Stimulated activated CD8-positive, alpha-beta memory T cell treated with anti-CD3 and anti-CD28 coated beads, Interleukin-2, amount 100 ng/mL, for 1 hour (primary cell): ENCODE data around the gene ART3.
"Not testable (repeated sequence)": the region's sequence is repeated elsewhere in the genome, so short reads cannot be mapped to it uniquely, and the experiment has no call there.

Experiments used
- DNase-seq, 2 donors: peaks; one replicate each; pipeline ENCODE4 v3.0.0-alpha.2; 2020; ENCODE audit warnings: low read depth in 2 of 2

Gene ART3

GRCh38 chr4:76074468-76074867 is at the start of gene ART3:
TSS of gene ART3 (plus strand) at chr4:76074709. CDS start at chr4:76075890, 1,181 bp downstream.
- DNase-seq = no peak

- no peak for DNase-seq
Measured at GRCh38 chr4:76028350-76028765, 46.2 kb upstream of the ART3 start.

DNA sequence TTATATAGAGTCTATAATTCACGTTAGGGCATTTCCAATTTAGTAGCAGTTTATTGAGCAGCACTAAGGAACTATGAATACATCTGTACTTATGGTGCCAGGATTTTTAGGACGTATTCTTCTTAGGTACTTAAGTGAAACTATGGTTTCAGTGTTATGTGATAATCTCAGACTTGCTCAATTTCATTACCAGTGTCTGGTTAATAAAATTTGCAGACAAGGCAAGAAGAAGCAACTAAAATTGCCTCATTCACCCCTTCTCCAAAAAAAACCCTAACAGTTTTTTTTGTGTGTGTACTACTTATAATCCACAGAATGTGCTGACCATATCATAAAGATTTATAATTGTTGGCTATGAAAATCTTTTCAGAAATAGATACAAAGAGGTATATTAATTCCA is 45.2 kb upstream of the ART3 start:
- no peak for DNase-seq

DNA sequence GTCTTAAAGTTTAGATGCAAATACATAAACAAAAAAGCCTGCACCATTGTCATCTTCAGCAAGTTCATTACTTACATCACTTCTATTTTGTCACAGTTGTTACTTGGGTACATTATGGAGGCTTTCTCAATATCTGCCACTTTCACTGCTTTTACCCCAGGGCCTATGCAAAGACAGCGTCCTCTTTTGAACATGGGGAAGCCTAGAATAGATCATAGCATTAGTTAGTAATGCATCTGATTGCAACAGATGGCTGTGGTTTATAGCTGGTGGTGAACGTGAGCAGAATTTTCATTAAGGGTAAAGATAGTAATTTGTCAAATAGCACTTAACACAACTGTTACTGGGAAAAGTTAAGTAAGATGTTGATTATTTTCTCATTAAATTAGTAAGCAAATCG is 39.4 kb upstream of the ART3 start:
- no peak for DNase-seq

DNA sequence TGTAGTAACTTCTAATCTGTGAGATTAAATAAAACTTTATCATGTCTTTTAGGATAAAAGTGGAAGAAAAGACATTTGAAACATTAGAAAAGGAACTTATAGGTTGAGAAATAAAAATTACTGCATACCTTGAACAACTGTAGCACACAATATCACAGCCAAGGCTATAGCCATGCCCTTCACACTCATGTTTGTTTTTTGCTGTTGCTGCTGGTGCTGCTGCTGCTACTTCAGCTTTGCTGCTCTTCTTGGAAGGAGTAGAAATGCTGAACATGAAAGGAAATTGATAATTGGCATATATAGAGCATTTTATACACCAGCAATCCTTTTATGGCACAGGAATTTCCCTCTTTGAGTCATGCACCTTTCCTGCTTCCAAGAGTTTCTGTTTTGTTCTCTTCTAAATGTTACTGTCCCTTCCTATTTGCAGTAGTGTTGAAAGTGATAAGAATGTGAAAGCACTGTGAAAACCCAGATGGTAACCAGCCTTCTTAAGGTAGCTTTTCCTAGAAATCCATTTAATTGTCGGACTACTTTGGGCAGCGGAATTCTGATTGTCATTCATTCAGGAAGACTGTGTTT is 38.6 kb upstream of the ART3 start, which contains the start of gene CXCL11:
Gene CXCL11, minus strand, starts transcription at position 272 of the 582 bp plus-strand sequence. Its CDS starts 83 bp downstream, at position 189.
- DNase-seq = no peak

GRCh38 chr4:76036855-76037254 is 37.7 kb upstream of the ART3 start:
- no peak for DNase-seq

DNA sequence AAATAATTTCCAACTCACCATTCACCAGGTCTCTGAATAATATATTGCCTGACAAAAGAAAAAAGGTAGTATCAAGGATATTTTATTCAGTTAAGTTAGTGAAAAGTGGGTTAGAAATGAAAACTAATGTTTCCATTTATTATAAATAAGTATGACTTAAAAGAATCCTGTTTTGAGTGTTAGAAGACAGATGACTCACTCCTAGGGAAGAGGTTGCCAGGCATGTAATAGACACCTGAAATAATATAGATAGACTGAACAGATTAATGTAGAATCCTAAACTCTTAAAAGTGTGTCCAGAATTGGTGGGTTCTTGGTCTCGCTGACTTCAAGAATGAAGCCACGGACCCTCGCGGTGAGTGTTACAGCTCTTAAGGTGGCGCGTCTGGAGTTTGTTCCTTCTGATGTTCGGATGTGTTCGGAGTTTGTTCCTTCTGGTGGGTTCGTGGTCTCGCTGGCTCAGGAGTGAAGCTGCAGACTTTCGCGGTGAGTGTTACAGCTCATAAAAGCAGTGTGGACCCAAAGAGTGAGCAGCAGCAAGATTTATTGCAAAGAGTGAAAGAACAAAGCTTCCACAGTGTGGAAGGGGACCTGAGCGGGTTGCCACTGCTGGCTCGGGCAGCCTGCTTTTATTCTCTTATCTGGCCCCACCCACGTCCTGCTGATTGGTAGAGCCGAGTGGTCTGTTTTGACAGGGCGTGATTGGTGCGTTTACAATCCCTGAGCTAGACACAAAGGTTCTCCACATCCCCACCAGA is 32.1 kb upstream of the ART3 start:
- DNase-seq = not testable (repeated sequence)

DNA sequence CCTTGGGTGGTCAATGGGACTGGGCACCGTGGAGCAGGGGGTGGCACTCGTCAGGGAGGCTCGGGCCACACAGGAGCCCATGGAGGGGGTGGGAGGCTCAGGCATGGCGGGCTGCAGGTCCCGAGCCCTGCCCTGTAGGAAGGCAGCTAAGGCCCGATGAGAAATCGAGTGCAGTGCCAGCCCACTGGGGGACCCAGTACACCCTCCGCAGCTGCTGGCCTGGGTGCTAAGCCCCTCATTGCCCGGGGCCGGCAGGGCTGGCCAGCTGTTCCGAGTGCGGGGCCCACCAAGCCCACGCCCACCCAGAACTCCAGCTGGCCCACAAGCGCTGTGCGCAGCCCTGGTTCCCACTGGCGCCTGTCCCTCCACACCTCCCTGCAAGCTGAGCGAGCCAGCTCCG is 31.2 kb upstream of the ART3 start:
- DNase-seq = not testable (repeated sequence)

GRCh38 chr4:76044686-76045085 is 29.8 kb upstream of the ART3 start:
- not testable (repeated sequence) for DNase-seq

DNA sequence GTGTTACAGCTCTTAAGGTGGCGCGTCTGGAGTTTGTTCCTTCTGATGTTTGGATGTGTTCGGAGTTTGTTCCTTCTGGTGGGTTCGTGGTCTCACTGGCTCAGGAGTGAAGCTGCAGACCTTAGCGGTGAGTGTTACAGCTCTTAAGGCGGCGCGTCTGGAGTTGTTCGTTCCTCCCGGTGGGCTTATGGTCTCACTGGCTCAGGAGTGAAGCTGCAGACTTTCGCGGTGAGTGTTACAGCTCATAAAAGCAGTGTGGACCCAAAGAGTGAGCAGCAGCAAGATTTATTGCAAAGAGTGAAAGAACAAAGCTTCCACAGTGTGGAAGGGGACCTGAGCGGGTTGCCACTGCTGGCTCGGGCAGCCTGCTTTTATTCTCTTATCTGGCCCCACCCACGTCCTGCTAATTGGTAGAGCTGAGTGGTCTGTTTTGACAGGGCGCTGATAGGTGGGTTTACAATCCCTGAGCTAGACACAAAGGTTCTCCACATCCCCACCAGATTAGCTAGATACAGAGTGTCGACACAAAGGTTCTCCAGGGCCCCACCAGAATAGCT is 24.6 kb upstream of the ART3 start:
- DNase-seq = not testable (repeated sequence)

DNA sequence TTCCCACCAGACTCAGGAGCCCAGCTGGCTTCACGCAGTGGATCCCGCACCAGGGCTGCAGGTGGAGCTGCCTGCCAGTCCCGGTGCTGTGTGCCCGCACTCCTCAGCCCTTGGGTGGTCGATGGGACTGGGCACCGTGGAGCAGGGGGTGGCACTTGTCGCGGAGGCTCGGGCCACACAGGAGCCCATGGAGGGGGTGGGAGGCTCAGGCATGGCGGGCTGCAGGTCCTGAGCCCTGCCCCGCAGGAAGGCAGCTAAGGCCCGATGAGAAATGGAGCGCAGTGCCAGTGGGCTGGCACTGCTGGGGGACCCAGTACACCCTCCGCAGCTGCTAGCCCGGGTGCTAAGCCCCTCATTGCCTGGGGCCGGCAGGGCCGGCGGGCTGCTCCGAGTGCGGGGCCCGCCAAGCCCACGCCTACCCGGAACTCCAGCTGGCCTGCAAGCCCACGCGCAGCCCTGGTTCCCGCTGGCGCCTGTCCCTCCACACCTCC is 23.9 kb upstream of the ART3 start:
- not testable (repeated sequence) for DNase-seq

- no peak for DNase-seq
Measured at GRCh38 chr4:76053730-76054129, 20.8 kb upstream of the ART3 start.

DNA sequence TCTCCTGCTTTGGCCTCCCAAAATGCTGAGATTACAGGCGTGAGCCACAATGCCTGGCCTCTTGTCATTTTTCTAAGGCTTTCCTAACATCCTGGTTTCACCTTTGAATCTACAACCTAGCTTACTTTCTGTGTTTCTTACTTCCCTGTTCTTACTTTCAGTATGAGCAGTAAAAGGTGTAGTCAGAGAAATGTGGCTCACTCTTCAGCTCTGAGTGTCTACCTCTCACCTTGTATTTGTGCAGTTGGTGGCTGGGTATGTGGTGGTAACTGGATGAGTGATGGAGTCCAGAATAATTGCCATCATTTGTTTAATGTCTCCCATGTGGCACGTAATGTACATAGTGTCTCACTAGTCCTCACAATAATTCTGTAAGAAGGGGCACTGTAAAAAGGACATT is 19.5 kb upstream of the ART3 start:
- no peak for DNase-seq

DNA sequence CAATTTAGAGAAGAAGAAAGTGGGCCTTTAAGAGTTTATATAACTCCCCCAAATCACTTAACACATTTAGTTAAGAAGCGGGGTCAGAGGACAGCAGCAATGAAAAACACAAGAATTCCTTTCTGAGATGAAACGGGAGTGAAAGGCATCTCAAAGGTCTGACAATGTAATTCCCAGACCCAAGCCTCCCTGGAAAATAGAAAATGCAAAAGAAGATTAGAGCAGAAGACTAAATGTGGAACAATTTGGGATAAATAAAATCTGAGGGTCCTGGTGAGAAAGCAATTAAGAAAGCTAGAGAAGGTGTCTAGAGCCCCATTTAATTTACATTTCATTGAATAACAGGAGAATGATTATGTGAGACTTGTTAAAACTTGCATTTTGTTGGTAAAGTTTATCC is 19.1 kb upstream of the ART3 start:
- DNase-seq = no peak

DNA sequence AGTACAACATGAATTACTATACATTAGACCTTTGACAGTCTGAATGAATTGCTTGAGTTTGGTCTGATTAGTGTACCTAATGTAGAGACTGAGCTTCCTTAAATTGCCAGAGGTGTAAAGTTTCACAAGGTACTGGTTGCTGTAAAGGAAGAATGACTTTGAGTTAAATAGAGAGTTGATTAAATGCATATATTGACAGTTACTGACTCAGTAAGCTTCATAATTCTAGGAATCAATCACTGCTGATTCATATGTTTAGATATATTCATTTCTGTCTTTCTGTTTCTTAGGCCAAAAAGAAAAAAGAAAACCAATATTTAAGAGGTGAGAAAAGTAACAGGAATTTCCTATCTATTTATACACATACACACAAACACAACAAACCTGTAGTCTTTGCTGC is 16.2 kb upstream of the ART3 start:
- no peak for DNase-seq

- no peak for DNase-seq
Measured at GRCh38 chr4:76058888-76059426, 15.6 kb upstream of the ART3 start.

- DNase-seq = no peak
Measured at GRCh38 chr4:76059750-76060149, 14.8 kb upstream of the ART3 start.

- DNase-seq = no peak
Measured at GRCh38 chr4:76060506-76060905, 14.0 kb upstream of the ART3 start.

DNA sequence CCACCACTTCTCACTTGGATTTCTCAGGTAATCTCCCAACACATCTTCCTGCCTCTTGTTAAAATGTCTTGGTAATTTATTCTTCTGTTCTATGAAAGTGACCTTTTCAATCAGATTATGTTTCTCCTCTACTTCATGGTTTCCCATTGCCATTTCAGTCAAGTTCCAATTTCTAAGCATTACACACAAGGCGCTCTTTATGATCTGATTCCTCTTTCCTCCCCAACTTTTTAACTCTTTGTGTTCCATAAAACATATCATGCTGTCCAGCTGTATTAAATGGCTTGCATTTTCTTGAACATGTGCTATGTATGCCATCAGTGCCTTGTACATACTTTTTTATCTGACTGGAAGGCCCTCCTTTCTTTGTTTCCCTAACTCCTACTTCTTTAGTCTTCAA is 13.1 kb upstream of the ART3 start:
- DNase-seq = no peak

DNA sequence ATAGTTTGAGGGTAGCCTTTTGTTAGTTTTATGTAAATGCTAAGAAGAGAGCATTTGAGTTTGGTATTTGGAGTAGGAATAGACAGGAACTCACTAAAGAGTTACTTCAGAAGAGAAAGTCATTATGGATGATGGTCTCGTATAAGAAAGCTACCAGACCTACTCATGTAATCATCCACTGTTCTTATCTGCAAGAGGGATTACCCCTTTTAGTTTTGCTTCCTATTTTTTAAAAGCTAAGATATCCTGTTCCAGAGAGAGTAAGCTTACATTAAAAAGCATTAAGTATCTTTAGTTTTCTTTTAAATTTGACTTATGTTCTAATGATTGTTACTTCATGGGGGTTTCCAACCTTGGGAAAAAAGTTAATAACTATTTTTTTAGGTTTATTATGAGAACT is 12.5 kb upstream of the ART3 start:
- no peak for DNase-seq

- DNase-seq = no peak
Measured at GRCh38 chr4:76066546-76066945, 8.0 kb upstream of the ART3 start.

DNA sequence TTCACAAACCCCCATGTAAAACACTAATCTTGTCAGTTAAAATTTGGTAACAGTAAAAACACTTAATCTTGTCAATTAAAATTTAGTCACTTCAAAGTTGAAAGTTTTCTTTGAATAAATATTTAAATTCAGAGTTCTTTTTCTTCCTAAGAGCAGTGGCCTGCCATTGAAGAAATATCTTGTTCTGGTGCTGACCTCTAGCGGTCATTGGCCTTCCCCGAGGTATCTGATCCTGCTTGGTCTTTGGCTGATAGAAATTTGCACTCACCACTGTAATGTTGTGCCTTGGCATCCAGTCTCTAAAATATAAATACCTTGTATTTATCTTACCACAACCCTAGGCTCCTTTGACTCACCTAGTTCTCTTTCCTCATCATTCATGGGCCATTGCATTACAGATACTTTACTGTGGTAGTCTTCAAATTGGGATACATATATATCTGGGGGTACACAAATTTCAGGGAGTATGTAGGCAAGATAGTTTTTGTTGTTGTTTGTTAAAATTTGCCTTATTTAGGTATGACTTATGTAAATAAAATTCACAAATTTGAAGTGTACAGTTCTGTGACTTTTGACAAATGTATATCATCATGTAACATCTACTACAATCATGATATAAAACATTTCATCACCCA is 6.7 kb upstream of the ART3 start:
- peak; percentile 15 to 47 for DNase-seq
